ENCODE results near the gene UPF1. TPM values are rescaled to one million over a fixed set of nuclear protein-coding genes. Genes with fewer than 3 reads are reported as not detected.
A peak's percentile ranks its signal among the peaks of the same experiment; 100 is the strongest.

The UPF1 gene
- total RNA-seq (100 to 1,000 TPM; 109 to 112 TPM), polyA plus RNA-seq (10 to 100 TPM in 1 of 3 donors, 1 to 10 TPM in 2; 7.5 to 28.4 (median 9.5) TPM), total RNA-seq (166 to 306 (median 211) reads per million in 6 experiments)

DNA sequence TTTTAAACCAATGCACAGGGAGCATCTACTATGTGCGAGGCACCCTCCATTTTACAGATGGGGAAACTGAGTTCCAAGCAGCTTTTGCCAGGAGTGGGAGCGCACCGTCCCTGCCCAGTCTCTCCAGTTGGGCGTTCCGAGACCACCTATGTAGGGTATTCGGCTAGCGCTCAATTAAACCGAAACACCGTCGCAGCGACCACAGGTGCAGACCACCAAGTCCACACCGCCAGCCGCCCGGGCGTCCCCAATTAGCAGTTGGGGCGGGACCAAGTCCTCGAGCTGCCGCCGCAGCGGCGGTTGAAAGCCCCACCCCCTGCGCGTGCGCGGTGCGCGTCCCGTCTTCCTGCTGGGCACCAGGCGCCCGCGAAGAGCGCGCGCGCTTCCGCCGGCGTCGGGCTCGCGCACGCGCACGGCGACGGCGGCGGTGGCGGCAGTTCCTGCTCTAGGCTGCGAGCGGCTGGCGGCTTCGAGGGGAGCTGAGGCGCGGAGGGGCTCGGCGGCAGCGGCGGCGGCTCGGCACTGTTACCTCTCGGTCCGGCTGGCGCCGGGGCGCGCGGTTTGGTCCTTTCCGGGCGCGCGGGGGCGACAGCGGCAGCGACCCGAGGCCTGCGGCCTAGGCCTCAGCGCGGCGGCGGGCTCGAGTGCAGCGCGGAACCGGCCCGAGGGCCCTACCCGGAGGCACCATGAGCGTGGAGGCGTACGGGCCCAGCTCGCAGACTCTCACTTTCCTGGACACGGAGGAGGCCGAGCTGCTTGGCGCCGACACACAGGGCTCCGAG lies at the start of gene UPF1:
UPF1 (plus strand) TSS at position 436 of the 782 bp plus-strand sequence; CDS start at position 687, 251 bp downstream.
- Mint-ChIP-seq H3K9me3 (peaks cover 0 to 8% (median 0%) of the 10 kb centered on the region in 9 donors), H3K27me3 (peaks cover 0 to 5% (median 2%) of the 10 kb centered on the region in 5 donors), H3K36me3 (peaks cover 0 to 29% (median 6%) of the 10 kb centered on the region in 3 donors), H3K4me1 (peaks cover 19 to 42% (median 40%) of the 10 kb centered on the region in 4 donors), H3K4me3 (peak within 1 kb of the TSS; percentile 87 to 96 (median 94)), H3K27ac (peak within 1 kb of the TSS; percentile 75 to 98 (median 93))
- DNase-seq (peak; percentile 89 to 99 (median 96)), ATAC-seq (peak; percentile 81 to 86)
- POLR2A ChIA-PET, result interaction anchor here (0.7 to 3.3 kb wide), 13 partner anchors 11 to 1077 kb away, joined by 3 to 46 read pairs (median 4); partner anchors contain the start of genes COPE, DDX49, FKBP8 and REX1BD

DNA sequence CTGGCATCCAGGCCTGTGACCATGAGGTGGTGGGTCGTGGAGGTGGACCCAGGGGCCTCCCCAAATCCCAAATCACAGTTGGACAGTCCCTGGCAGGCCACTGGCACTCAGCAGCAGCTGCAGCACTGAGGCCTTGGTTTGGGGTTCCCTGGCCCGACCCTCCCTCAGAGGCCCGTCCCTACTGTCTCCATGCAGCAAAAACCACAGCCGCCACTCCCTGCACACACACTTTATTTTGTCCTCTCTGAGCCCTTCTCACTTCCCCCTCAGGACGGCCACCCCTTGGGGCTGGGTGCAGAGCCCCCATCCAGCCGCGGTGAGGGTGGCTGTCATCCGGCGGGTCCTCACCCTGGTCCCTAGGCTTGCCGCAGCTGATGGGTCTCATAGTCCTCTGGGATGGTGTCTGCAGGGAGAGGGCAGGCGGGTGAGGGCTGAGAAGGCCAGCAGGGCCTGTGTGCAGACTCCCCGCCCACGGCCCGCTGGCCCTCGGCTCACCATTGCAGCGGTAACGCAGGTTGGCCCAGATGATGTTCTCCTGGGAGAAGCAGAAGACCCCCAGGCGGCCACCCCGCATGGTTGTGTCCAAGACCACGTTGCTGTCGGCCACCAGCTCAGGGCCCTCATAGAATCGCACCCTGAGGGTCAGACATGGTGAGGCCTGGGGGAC lies 49.1 kb upstream of the UPF1 start:
- Mint-ChIP-seq H3K27ac (peak overlapping the region in 1 of 10 donors; percentile 81), H3K4me3 (no peak overlapping the region), H3K27me3 (peaks cover 10 to 25% (median 21%) of the 10 kb centered on the region in 5 donors), H3K36me3 (peaks cover 0 to 2% (median 0%) of the 10 kb centered on the region in 3 donors), H3K4me1 (peaks cover 13 to 29% (median 24%) of the 10 kb centered on the region in 4 donors), H3K9me3 (no peaks in the 10 kb centered on the region)
- ATAC-seq (no peak), DNase-seq (no peak)
- POLR2A ChIA-PET, result no interaction called here

DNA sequence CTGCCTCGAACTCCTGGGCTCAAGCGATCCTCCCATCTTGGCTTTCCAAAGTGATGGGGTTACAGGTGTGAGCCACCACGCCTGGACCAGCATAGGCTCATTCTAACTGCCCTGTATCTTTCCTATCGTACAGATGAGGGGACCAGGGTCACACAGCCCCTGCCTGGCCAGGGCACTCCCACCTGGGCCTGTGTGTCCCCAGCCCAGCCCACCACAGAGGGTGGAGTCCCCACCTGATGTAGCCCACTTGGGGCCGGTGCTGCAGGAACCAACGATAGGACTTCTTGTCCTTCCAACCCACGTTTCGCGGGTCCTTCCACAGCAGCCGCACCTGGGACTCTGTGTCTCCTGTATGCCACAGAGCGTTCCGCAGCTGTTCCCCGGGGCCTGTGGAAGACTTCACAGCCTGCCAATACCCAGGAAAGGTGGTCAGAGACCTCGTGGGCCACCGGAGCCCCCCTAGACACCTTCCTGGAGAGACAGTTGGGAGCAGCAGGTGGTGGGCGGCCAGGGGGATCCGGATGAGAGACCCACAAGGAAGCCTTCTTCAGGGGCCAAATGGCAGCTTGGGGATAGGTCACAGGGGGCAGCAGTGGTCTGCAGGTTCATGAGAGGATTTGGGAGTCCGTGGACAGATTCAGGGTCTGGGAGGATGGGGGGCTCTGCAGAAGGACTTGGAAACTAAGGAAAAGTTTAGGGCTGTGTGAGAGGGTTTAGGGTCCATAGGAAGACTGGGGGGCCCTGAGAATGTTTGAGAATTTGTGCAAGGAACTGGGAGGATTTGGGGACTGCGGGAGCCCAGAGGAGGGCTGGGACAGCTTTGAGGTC lies 47.6 kb upstream of the UPF1 start:
- H3K27ac Mint-ChIP-seq, result peak overlapping the region in 2 of 10 donors; percentile 27 to 37
- ATAC-seq (no peak), DNase-seq (no peak)
- H3K36me3 Mint-ChIP-seq, result peaks cover 0 to 2% (median 0%) of the 10 kb centered on the region in 3 donors
- H3K9me3 Mint-ChIP-seq, result no peaks in the 10 kb centered on the region
- H3K27me3 Mint-ChIP-seq, result peaks cover 12 to 37% (median 26%) of the 10 kb centered on the region in 5 donors
- H3K4me3 Mint-ChIP-seq, result peak overlapping the region in 3 of 10 donors; percentile 8 to 83 (median 15)
- H3K4me1 Mint-ChIP-seq, result peaks cover 11 to 40% (median 35%) of the 10 kb centered on the region in 4 donors
- POLR2A ChIA-PET, result no interaction called here

DNA sequence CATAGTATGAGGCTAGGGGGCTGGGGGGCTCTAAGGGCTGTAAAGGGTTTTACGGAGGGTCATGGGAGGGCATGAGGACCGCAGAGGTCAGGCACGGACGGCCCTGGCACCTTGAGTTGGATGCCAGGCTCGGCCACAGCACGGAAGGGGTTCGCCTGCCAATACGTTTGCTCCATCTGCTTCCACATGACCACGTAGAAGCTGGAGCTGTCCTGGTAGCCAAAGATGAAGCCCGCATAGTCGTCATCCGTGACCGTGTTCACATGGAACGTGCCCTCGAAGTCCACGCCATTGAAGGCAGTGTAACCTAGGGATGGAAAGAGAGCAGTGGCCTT lies 47.0 kb upstream of the UPF1 start:
- Mint-ChIP-seq H3K4me1 (peaks cover 14 to 45% (median 41%) of the 10 kb centered on the region in 4 donors), H3K9me3 (no peaks in the 10 kb centered on the region), H3K36me3 (peaks cover 0 to 2% (median 0%) of the 10 kb centered on the region in 3 donors), H3K27me3 (peaks cover 14 to 43% (median 31%) of the 10 kb centered on the region in 5 donors), H3K27ac (peak overlapping the region in 1 of 10 donors; percentile 27), H3K4me3 (peak overlapping the region in 4 of 10 donors; percentile 43 to 83 (median 74))
- no peak for ATAC-seq
- POLR2A ChIA-PET, result no interaction called here
- DNase-seq, result no peak

DNA sequence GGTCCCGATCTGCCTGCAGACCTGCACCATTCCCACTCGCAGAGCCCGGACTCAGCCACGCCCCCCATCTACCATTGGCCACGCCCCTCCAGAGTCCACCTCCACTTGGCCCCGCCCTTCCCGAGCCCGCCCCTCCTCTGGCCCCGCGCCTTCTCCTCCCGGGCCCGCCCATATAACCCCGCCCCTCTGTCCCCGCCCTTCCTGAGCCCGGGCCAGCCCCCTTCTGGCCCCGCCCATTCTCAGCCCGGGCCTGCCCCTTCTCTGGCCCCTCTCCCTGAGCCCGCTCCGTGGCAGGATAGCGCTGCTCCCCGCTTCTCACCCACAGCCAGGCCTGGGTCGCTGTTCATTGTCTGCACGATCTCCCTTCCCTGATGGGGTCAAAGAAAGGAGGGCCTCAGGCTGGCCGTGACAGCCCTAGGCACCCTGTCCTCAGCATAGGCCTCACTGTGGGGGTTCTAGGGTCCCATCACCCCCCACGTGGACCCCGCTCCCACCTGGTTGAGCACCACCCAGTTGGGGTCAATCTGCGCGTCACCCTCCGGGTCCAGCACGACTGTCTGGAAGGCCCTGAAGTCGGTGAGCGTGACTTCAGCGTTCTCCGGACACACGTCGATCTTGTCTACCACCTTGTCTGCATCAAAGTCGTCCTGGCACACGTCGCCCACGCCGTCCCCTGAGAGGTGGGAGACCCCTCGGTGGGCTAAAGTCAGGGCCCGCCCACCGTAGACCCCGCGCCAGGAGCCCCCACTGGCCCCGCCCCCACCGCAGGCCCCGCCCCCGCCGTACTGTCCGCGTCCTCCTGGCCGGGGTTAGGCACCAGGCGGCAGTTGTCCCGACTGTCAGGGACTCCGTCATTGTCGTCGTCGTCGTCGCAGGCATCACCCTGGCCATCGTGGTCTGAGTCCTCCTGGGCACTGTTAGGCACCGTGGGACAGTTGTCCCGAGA lies 46.3 kb upstream of the UPF1 start:
- Mint-ChIP-seq H3K36me3 (peaks cover 0 to 5% (median 0%) of the 10 kb centered on the region in 3 donors), H3K4me3 (peak overlapping the region; percentile 20 to 83 (median 72)), H3K27ac (no peak overlapping the region), H3K27me3 (peaks cover 17 to 50% (median 37%) of the 10 kb centered on the region in 5 donors), H3K4me1 (peaks cover 18 to 52% (median 46%) of the 10 kb centered on the region in 4 donors), H3K9me3 (no peaks in the 10 kb centered on the region)
- DNase-seq (peak; percentile 31 to 81 (median 59)), ATAC-seq (peak; percentile 52 to 75)
- POLR2A ChIA-PET, result no interaction called here

DNA sequence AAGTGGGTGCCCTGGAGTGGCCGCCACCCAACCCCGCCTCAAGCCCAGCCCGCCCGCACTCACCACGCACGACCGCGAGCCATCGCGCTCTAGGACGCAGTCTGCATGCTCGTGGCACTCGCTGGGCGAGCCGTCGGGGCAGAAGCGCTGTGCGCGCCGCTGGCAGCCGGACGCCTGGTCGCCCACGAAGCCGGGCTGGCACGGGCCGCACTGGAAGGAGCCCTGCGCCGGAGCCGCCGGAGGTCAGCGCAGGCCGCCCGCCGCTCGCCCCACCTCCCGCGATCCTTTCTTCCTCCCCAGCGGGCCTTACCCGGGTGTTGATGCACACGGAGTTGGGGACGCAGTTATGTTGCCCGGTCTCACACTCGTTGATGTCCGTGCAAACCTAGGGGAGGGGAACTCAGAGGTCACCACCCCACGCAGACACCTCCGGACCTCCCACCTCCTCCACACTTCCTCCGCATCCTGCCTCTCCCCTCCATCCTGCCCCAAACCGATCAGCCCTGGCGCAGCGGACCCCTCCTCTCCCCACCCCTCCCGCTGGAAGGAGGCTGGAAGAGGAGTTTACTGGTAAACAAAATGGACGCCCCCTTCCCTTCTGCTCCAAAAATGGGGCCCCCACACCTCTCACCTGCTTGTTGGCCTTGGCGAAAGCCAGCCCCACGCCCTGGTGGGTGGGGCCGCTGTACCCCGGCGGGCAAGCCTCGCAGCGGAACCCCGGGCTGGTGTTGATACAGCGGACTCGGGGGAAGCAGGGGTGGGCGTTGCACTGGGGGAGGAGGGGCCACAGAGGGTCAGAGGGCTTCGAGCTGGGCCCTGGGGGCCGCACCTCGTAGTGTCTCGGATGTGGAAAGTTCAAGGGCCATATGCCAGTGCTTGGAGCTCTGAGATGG lies 43.0 kb upstream of the UPF1 start:
- no peaks in the 10 kb centered on the region for H3K9me3 Mint-ChIP-seq
- H3K27me3 Mint-ChIP-seq, result peaks cover 28 to 76% (median 61%) of the 10 kb centered on the region in 5 donors
- POLR2A ChIA-PET, result no interaction called here
- ATAC-seq, result peak in 1 of 2 donors; percentile 19
- no peak for DNase-seq
- H3K36me3 Mint-ChIP-seq, result peaks cover 0 to 4% (median 0%) of the 10 kb centered on the region in 3 donors
- H3K27ac Mint-ChIP-seq, result peak overlapping the region in 3 of 10 donors; percentile 7 to 82 (median 59)
- peak overlapping the region; percentile 64 to 95 (median 83) for H3K4me3 Mint-ChIP-seq
- H3K4me1 Mint-ChIP-seq, result peaks cover 20 to 59% (median 51%) of the 10 kb centered on the region in 4 donors

DNA sequence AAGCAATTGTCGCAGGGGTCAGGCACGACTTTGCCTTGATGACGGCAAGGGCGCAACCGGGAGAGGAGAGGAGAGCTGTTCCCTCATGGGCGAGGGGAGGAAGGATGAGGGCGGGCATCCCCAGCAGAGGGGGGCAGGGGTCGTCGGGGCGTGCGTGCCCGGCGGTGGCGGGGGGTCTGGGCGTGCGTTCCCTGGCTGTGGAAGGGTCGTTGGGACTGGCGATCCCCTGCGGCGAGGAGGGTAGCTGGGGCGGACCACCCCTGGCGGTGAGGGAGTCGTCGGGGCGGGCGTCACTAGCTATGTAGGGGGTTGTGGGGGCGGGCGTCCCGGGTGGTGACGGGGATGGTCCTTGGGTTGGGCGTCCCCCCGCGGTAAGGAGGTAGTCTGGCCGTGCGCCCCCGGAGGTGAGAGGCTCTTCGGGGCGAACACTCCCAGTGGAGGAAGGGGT lies 42.3 kb upstream of the UPF1 start:
- POLR2A ChIA-PET, result interaction anchor here (0.5 kb wide), 1 partner anchor 166 kb away, joined by 5 read pairs; no protein-coding TSS in a partner anchor
- peak overlapping the region; percentile 64 to 95 (median 83) for H3K4me3 Mint-ChIP-seq
- DNase-seq, result no peak
- peaks cover 18 to 54% (median 48%) of the 10 kb centered on the region in 4 donors for H3K4me1 Mint-ChIP-seq
- H3K27ac Mint-ChIP-seq, result peak overlapping the region in 3 of 10 donors; percentile 7 to 82 (median 73)
- H3K9me3 Mint-ChIP-seq, result no peaks in the 10 kb centered on the region
- H3K36me3 Mint-ChIP-seq, result peaks cover 0 to 4% (median 0%) of the 10 kb centered on the region in 3 donors
- ATAC-seq, result no peak
- H3K27me3 Mint-ChIP-seq, result peaks cover 30 to 82% (median 64%) of the 10 kb centered on the region in 5 donors

DNA sequence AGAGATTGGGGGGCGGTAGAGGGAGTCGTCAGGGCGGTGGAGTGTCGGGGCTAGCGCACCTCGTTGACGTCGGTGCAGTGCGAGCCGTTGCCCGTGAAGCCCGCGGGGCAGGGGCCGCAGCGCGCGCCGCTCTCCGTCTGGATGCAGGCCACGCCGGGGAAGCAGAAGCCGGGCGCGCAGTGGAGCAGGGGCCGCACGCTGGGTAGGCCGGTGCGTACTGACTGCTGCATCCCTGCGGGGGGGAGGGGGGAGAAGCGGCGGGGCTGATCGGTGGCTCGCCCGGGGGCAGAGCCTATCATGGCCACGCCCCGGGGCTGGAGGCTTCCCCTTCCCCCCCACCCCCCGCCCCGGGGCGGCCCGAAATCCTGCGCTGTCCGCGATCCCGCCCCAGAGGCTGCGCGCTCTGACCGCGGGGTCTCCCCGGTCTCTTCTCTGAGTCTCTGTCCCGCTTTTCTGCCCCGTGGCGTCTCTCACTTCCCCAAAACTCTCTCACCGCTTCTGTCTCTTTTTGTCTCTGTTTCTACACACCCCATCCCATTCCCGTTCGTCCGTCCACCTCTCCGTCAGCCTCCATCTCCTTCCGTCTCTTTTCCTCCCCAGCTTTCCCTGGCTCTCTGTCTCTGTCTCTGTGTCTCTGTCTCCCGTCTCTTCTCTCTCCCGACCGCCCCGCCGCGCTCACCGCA lies 41.7 kb upstream of the UPF1 start:
- Mint-ChIP-seq H3K27me3 (peaks cover 30 to 87% (median 64%) of the 10 kb centered on the region in 5 donors), H3K4me3 (peak overlapping the region; percentile 72 to 95 (median 84)), H3K36me3 (peaks cover 0 to 4% (median 0%) of the 10 kb centered on the region in 3 donors), H3K27ac (peak overlapping the region in 1 of 10 donors; percentile 73), H3K9me3 (no peaks in the 10 kb centered on the region), H3K4me1 (peaks cover 18 to 51% (median 46%) of the 10 kb centered on the region in 4 donors)
- ATAC-seq (peak; percentile 13 to 16), DNase-seq (peak in 2 of 10 donors; percentile 12 to 37)
- POLR2A ChIA-PET, result interaction anchor here (0.5 kb wide), 1 partner anchor 167 kb away, joined by 5 read pairs; no protein-coding TSS in a partner anchor

DNA sequence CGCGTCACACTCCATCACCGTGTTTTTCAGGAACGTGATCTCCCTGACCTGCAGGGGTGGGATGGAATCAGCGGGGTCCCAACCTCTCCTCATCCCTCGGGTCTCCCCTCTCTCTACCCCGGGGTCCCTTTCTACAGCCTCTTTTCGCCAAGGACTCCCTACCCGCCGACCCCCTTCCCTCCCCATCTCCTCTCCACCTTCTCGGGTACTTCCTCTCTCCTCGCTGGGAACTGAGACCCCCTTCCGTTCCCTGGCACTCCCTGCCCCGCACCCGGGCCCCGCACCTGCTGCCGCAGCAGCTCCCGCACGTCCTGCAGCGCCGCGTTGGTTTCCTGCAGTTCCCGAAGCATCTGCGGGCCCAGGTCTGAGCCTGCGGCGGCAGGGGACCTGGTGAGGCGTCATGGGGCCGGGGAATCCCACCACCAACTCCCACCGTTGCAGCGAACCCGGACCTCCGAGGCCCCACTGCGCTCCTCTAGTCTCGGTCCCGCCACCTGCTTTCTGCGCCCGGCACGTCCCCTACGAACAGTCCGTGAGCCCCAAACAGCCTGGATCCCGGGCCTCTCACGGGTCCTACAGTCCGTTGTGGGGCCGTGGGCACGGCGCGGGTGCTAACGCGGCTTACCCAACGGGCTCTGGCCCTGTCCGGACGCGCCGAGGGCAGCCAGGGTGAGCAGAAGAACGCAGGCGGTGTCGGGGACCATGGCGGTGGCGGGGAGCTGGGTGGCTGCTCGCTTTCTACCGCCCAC lies 41.0 kb upstream of the UPF1 start, which contains the start of gene COMP:
COMP (minus strand) TSS at position 740 of the 749 bp plus-strand sequence; CDS start at position 704, 36 bp downstream.
- no peak for DNase-seq
- no peak within 1 kb of the TSS for H3K27ac Mint-ChIP-seq
- peaks cover 15 to 44% (median 41%) of the 10 kb centered on the region in 4 donors for H3K4me1 Mint-ChIP-seq
- peaks cover 27 to 86% (median 64%) of the 10 kb centered on the region in 5 donors for H3K27me3 Mint-ChIP-seq
- ATAC-seq, result peak in 1 of 2 donors; percentile 29
- H3K36me3 Mint-ChIP-seq, result peaks cover 0 to 4% (median 0%) of the 10 kb centered on the region in 3 donors
- POLR2A ChIA-PET, result interaction anchor here (1.0 kb wide), 1 partner anchor 10 kb away, joined by 3 read pairs; no protein-coding TSS in a partner anchor
- peak within 1 kb of the TSS; percentile 72 to 95 (median 82) for H3K4me3 Mint-ChIP-seq
- no peaks in the 10 kb centered on the region for H3K9me3 Mint-ChIP-seq

Measured in naive thymus-derived CD8-positive, alpha-beta T cell (primary cell).